HG03520 (cell line): ENCODE results near the gene ARMC7.
"Not testable (repeated sequence)": the region's sequence is repeated elsewhere in the genome, so short reads cannot be mapped to it uniquely, and the experiment has no call there.

ENCODE experiments used
- ATAC-seq: cut with Tn5 transposase; IDR thresholded peaks from one replicate; pipeline ENCODE4 v1.9.1; 2021; ENCODE audit warnings: mild to moderate bottlenecking, moderate library complexity; ENCODE audit not compliant: unreplicated experiment

The ARMC7 gene

DNA sequence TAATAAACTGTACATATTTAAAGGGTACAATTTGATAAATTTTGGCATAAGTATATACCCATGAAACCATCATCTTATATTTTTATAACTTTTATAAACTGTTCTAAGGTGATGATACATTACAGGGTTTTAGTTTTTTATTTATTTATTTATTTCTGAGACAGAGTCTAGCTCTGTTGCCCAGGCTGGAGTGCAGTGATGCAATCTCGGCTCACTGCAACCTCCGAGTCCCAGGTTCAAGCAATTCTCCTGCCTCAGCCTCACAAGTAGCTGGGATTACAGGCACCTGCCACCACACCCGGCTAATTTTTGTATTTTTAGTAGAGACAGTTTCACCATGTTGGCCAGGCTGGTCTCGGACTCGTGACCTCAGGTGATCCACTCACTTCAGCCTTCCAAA is 18.2 kb downstream of the ARMC7 start:
- not testable (repeated sequence) for ATAC-seq

DNA sequence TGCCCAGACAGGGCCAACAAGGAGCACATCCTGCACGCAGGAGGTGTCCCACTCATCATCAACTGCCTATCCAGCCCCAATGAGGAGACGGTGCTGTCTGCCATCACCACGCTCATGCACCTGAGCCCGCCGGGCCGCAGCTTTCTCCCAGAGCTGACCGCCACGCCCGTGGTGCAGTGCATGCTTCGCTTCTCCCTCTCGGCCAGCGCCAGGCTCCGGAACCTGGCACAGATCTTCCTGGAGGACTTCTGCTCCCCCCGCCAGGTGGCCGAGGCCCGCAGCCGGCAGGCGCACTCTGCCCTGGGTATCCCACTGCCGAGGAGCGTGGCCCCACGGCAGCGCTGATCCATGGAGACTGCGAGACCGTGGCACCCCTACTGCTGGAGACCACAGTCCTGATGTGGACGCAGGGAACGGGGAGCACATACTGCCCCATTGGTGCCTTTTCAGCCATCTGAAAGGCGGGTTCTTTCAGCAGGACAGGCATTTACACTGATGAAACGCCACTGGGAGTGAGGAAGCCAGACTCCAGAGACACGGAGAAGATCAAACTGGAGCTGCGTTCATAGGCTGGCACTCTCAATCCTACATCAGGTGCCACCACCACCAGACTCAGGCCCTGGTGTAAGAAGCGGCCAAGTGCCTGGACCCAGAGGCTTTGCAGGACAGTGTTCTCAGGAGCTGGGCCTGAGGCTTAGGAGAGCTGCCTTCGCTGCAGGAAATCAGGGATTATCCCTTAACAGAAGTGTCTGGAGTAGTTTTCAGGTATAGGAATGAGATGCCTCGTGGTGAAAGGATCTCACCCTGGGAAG is 19.1 kb downstream of the ARMC7 start:
- ATAC-seq, result no peak

DNA sequence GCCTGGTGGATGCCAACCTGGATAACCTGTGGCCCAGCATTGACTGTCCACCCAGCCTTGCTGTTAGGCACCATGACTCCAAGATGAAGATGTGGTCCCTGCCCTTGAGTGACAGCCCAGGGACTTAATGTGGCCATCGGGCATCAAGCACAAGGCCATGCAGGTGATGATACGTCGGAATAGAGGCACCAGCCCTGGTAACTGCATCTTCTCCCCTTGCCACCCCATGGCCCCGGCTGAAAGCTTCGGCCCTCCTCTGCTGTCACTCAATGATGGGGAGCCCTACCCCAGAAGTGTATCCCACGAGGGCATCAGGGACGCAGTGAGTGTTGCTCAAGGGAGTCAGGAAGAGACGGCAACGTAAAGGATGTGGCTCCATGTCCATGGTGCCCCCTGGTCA is 19.8 kb downstream of the ARMC7 start:
- no peak for ATAC-seq

DNA sequence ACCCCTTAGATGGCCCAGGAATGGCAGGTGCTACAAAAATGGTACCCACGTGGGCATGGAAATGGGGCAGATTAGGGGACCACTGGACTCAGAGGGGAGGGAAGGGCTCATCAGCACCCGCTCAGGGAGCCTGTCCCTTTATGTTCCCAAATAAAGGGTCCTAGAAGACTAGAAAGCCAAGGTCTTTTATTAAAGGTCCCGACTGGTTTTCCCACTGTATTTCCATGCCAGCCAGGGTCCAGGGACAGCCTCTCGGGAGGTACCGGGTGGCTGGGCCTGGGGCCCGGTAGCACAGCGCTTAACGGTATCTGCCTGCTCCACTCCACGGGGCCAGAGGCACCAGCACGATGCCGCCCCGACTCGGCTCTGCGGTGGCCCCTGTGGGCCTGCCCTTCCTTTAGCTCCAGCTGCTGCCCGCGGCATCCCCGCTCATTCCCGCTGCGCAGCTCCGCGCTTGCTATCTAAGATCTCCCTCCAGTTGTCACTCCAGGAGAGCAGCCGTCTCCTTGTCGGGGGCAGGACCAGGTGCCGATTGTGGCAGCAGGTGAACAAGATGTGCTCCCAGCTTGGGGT is 20.4 kb downstream of the ARMC7 start:
- ATAC-seq, result no peak

DNA sequence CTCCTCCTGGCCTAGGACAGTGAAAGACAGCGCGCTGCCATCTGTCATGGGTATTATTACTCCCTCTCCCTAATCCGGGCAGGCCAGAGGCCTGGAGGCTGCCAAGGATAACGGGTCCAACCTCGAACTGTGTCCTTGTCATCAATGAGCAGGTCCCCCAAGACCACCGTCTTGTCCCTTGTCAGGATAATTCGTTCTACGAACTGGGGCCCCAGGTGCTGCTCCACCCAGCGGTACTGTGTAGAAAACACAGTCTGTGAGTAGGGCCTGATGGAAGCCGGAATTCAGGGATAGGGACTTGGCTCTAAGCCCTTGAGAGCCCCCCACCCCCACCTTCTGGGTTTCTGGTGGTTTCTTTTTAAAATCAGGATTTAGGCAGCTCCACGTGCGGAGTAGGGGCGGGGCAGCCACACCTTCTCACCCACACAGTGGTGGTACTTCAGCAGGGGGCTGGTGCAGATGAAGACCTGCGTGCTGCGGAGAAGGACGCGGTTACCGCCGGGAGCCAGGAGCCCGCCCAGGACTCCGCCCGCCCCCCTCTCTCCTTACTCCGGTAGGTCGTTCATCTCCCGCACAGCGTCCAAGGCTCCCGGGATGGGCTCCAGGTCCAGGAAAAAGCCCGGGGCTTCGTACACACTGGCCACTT is 21.0 kb downstream of the ARMC7 start:
- peak; percentile 9 for ATAC-seq

DNA sequence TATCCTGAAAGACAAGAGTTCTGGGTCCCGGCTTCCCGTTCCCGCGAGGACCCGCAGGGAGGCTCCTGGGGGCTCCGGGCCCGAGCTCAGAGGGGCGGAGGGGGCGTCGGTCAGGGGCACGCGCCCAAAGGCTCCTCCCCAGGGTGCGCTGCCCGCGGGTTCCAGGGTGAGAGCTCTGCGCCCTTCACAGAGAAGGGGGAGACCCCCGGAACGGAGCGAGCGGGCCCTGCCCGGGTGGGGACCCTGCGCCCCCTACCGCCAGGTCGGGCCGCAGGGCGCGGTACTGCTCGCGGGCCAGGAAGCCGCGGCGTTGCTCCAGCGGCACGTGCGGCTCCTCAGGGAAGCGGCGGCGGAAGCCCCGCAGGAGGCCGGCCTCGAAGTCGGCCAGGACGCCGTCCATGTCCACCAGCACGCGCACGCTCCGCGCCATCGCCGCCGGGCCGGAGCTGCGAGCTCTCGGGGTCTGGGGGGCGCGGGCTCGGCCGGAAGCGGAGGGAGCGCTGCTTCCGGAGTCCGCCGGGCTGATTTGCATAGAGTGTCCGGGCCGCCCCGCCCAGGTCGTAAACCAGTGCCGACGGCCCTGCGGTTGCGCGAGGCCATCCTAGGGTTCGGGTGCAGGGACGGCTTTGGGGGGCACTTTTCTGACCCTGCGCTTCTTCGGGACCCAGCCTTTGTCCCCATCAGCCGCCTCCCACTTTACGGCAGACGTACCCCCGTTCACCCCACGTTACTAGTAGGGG is 21.7 kb downstream of the ARMC7 start, which contains the start of gene NT5C:
TSS of gene NT5C (minus strand) at position 465 of the 740 bp plus-strand sequence. CDS start at position 430, 35 bp downstream.
- peak; percentile 63 for ATAC-seq

DNA sequence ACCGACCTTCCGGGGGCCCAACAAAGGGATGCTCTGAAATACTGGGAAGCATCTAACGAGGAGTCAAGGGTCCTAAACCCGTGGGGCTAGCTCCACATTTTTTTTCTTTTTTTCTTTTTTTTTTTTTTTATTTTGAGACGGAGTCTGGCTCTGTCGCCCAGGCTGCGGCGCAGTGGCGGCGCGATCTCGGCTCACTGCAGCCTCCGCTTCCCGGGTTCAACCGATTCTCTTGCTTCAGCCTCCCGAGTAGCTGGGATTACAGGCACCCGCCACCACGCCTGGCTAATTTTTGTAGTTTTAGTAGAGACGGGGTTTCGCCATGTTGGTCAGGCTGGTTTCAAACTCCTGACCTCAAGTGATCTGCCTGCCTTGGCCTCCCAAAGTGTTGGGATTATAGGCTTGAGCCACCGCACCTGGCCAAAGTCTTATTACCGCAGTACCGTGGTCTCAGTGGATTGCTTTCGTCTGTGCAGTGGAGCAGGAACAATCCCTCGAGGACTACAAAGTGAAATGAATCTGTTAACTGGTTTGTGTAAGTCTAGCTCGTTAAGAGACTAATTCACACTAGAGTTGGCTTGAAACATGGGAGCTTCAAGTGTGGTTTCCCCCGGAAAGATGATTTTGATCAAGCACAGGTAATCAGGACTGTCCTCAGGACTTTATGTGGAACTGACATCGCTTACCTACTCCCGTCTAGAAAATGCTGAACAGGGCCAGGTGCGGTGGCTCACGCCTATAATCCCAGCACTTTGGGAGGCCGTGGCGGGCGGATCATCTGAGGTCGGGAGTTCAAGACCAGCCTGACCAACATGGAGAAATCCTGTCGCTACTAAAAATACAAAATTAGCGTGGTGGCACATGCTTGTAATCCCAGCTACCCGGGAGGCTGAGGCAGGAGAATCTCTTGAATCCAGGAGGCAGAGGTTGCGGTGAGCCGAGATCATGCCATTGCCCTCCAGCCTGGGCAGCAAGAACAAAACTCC is 22.5 kb downstream of the ARMC7 start:
- ATAC-seq, result not testable (repeated sequence)

DNA sequence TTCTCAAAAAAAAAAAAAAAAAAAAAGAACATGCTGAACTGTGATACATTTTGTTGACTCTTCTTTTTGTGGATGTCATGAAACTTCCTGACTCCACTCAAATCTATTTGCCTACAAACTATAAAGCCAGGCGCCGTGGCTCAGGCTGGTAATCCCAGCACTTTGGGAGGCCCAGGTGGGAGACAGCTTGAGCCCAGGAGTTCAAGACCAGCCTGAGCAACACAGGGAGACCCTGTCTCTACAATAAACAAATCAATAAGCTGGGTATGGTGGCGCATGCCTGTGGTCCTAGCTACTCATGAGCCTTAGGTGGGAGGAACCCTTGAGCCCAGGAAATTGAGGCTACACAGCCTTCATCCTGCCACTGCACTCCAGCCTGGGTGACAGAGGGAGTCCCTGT is 23.2 kb downstream of the ARMC7 start:
- no peak for ATAC-seq

DNA sequence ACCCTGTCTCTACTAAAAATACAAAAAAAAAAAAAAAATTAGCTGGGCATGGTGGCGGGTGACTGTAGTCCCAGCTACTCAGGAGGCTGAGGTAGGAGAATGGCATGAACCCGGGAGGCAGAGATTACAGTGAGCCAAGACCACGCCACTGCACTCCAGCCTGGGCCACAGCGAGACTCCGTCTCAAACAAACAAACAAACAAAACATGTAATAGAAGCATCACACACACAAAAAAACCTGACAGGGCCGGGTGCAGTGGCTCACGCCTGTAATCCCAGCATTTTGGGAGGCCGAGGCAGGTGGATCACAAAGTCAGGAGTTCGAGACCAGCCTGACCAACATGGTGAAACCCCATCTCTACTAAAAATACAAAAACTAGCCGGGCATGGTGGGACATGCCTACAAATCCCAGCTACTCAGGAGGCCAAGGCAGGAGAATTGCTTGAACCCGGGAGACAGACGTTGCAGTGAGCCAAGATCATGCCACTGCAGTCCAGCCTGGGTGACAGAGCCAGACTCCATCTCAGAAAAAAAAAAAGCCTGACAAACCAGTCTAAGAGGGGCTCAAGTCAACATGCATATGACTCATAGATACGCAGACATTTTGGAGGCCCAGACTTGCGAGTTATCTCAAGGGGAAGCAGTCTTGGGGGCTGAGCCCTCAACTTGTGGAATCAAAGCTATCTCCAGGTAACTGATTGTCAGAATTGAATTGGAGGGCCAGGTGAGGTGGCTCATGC is 24.0 kb downstream of the ARMC7 start:
- ATAC-seq, result not testable (repeated sequence)

DNA sequence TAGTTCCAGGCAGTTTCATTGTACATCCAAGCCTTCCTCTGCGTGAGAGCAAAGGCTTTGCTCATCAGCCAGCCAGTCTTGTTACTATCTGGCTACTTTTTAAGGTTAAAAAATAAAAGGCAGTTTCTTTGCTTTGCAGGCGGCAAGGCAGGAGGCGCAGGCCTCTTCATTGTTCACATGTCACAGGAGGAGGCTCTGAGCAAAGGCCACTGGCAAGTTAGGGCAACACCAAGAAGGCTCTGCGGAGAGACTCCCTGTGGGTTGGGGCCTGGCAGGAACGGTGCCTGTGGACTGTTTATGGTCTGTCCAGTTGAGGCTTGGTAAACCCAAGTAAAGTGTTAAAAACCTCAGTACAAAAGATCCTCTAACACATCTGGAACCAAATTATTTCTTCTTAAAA is 25.7 kb downstream of the ARMC7 start:
- no peak for ATAC-seq

DNA sequence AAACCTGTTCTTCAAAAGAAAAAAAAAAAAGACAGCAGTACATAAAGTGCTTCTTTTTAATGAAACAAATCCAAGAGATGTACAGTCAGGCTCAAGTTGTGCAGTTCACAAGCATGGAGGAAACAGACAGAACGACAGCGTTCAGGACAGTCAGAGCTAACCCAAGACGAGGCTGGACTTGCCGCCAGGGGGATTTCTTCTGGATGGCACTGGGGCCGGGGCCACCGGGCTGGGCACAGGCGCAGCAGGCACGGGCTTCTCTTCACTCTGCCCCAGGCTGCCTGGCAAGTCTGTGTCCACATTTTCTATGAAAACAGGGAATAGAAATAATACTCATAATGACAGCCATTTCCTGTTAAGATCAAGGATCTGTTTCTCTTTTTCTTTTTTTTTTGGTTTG is 26.2 kb downstream of the ARMC7 start:
- ATAC-seq, result no peak

DNA sequence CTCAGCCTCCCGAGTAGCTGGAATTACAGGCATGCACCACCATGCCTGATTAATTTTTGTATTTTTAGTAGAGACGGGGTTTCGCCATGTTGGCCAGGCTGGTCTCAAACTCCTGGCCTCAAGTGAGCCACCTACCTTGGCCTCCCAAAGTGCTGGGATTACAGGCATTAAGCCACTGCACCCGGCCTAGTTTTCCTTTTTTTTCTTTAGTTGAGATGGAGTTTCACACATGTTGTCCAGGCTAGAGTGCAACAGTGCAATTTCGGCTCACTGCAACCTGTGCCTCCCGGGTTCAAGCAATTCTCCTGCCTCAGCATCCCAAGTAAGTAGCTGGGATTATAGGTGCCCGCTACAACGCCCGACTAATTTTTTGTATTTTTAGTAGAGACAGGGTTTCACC is 28.0 kb downstream of the ARMC7 start:
- ATAC-seq, result not testable (repeated sequence)

DNA sequence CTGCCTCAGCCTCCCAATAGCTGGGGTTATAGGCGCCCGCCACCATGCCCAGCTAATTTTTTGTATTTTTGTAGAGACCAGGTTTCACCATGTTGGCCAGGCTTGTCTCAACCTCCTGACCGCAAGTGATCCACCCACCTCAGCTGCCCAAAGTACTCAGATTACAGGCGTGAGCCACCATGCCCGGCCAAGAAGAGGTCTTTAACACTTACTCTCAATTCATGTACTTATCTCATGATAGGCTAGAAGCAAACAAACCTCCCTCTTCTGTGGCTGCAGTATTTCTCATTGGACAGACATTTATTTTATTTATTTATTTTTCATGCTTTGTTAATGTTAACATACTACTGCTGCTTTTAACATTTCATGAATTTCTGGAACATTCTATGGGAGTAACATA is 28.8 kb downstream of the ARMC7 start:
- no peak for ATAC-seq

DNA sequence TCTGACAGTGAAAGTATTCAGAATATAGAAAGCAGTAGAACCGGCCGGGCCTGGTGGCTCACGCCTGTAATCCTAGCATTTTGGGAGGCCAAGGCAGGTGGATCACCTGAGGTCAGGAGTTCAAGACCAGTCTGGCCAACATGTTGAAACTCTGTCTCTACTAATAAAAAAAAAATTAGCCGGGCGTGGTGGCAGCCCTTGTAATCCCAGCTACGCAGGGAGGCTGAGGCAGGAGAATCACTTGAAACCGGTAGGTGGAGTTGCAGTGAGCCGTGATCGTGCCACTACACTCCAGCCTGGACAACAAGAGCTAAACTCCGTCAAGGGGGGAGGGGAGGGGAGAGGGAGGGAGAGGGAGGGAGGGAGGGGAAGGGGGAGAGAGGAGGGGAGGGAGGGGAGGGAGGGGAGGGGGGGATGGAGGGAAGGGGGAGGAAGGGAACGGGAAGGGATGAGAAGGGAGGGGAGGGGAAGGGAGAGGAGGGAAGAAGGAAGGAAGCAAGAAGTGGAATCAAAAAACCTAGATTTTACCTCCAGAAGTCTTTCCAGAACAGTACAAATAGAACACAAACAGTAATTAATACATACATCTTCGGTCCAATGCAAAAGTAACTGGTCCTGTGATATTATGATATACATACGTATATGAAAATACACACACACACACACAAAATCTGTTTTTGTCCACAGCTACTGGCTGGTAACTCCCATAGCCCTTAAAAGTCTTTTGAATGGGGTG is 32.6 kb downstream of the ARMC7 start:
- ATAC-seq, result no peak

DNA sequence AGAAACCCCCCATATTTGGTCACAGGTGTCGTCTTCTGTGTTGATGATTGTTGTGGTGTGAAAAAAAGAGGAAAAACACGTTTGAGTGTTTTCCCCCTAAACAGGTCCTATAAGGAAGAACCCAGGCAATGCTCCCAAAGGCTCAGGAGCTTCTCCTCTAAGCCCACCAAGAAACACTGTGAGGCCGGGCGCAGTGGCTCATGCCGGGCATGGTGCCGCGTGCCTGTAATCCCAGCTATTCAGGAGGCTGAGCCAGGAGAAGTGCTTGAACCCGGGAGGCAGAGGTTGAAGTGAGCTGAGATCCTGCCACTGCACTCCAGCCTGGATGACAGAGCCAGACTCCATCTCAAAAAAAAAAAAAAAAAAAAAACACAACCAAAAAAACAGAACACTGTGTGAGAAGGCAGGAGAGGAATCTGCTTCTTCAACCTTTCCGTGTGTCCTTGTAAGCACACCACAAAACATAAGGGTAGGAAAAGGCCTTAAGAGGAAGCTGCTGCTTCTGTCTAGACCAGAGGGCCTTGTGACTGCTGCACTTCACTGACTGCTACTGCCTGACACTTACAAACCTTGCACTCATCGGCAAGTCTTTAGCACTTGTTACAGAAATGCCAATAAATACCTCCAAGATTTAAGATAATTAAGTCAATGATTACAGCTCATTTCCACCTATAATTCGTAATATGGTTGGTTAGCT is 35.2 kb downstream of the ARMC7 start:
- no peak for ATAC-seq

DNA sequence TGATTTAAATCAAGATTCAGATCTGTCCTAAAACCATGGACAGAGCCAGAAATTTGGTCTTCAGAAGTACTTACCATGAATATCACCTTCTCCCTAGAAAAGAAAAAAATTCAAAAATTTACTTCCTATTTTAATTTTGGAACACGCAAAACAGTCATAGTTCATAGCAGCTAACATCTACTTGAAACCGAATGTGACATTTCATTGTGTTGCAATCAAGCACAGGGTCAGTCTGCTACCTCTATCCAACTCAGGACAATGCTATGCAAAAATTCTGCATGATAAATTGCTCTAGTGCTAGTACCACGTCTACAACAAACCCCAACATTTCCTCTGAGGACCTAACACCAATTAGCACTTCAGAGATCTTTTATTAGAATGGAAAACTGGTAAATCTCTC is 36.8 kb downstream of the ARMC7 start:
- no peak for ATAC-seq

DNA sequence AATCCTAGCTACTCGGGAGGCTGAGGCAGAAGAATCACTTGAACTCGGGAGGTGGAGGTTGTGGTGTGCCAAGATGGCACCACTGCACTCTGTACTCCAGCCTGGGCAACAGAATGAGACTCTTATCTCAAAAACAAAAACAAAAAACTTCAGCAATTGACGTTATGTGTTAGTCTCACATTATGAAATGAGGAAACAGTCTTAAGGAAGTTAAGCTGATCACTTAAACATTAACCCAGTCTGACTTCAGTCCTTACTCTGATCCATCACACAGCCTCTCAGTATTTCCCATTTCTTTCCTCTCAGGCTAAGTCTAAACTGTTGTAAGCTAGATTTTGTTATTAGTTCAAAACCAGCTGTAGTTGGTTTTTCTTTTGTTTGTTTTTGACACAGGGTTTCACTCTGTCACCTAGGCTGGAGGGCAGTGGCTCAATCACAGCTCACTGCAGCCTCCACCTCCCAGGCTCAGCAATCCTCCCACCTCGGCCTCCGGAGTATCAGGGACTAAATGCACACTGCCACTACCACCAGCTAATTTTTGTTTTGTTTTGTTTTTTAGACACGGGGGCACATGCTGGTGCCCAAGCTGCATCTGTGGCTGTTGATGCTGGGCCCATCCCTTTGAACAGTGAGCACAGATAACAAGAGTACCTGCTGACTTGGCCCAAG is 38.2 kb downstream of the ARMC7 start:
- no peak for ATAC-seq

DNA sequence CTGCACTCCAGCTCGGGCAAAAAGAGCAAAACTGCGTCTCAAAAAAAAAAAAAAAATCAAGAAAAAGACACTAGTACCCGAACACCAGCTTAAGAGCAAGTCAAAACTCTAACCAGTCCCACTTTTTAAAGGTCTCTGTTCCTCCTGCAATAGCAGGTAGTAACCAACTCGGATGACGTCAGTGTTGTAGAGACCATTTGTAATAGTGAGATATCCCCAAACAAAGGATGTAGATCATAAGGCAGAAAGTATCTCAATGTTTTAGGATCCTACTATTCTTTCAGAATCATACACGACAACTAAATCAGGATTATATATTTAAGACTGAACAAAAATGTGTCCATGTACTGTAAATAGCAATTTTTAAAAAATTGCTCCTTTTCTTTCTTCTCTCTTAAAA is 42.2 kb downstream of the ARMC7 start:
- ATAC-seq, result no peak
